Measurements from ENCODE around the gene CSTPP1. TPM values are rescaled to one million over a fixed set of nuclear protein-coding genes. Genes with fewer than 3 reads are reported as not detected.

CSTPP1 gene
- total and polyA plus RNA-seq, 2 of the 4 experiments (the other 2 are of a cell fraction): 22.0 to 35.7 TPM

GRCh38 chr11:47105974-47106373 lies 169.4 kb downstream of the CSTPP1 start:
- POLR2A ChIA-PET (ENCODE audit: unreplicated experiment): no interaction called here
- no peak overlapping the region for H2BK120ac ChIP-seq (ENCODE audit: low read depth, low read length)
- no peak for TF ChIP-seq ELK1 (IDR thresholded peaks at IDR 0.05; ENCODE audit: borderline replicate concordance, low read depth, low read length)
- TF ChIP-seq MAZ (IDR thresholded peaks at IDR 0.05; ENCODE audit: borderline replicate concordance, low read depth, low read length): no peak
- TF ChIP-seq MXI1 (IDR thresholded peaks at IDR 0.05; ENCODE audit: borderline replicate concordance, low read depth, low read length): no peak
- no peak for TF ChIP-seq CEBPB (IDR thresholded peaks at IDR 0.05; ENCODE audit: low read depth, low read length)
- no peak for TF ChIP-seq FOS (IDR thresholded peaks at IDR 0.05; ENCODE audit: low read depth, low read length)
- TF ChIP-seq POLR2A (IDR thresholded peaks at IDR 0.05; ENCODE audit: low read depth, low read length): no peak
- TF ChIP-seq BHLHE40 (IDR thresholded peaks at IDR 0.05; ENCODE audit: low read depth, low read length): no peak
- TF ChIP-seq, protein P1, sequence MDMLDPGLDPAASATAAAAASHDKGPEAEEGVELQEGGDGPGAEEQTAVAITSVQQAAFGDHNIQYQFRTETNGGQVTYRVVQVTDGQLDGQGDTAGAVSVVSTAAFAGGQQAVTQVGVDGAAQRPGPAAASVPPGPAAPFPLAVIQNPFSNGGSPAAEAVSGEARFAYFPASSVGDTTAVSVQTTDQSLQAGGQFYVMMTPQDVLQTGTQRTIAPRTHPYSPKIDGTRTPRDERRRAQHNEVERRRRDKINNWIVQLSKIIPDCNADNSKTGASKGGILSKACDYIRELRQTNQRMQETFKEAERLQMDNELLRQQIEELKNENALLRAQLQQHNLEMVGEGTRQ (IDR thresholded peaks at IDR 0.05; ENCODE audit: low read depth, low read length): no peak
- TF ChIP-seq, protein P2, sequence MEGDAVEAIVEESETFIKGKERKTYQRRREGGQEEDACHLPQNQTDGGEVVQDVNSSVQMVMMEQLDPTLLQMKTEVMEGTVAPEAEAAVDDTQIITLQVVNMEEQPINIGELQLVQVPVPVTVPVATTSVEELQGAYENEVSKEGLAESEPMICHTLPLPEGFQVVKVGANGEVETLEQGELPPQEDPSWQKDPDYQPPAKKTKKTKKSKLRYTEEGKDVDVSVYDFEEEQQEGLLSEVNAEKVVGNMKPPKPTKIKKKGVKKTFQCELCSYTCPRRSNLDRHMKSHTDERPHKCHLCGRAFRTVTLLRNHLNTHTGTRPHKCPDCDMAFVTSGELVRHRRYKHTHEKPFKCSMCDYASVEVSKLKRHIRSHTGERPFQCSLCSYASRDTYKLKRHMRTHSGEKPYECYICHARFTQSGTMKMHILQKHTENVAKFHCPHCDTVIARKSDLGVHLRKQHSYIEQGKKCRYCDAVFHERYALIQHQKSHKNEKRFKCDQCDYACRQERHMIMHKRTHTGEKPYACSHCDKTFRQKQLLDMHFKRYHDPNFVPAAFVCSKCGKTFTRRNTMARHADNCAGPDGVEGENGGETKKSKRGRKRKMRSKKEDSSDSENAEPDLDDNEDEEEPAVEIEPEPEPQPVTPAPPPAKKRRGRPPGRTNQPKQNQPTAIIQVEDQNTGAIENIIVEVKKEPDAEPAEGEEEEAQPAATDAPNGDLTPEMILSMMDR (conservative IDR thresholded peaks at IDR 0.05; ENCODE audit: low read depth, low read length): no peak

More at GRCh38 chr11:47105974-47106373, 169.4 kb downstream of the CSTPP1 start:
- H3K23ac ChIP-seq (ENCODE audit: low read depth, low read length): no peak overlapping the region
- no peak overlapping the region for H3K27ac ChIP-seq (ENCODE audit: insufficient read depth, low read length)
- H3K79me1 ChIP-seq (ENCODE audit: low read depth in 1 of 2, low read length in 2 of 2): 0 out of 4 replicates have a peak, but pooled peaks cover 0 to 8% of the 10 kb centered on the region in 2 experiments
- H3K9ac ChIP-seq (ENCODE audit: low read depth, low read length): no peak overlapping the region
- no peak overlapping the region for H2AK5ac ChIP-seq (ENCODE audit: low read depth, low read length)
- no peak for ATAC-seq (ENCODE audit: low read depth)
- dilution Hi-C loops (cut with HindIII; ENCODE audit: low sequenced_read_pairs, unreplicated experiment): no loop called here
- H4K8ac ChIP-seq (ENCODE audit: low read depth in 2 of 2, low read length in 2 of 2): no peak overlapping the region
- H4K91ac ChIP-seq (ENCODE audit: insufficient read depth, low read depth, low read length): no peak overlapping the region
- H4K5ac ChIP-seq (ENCODE audit: low read depth, low read length): no peak overlapping the region
- no peak overlapping the region for H3K4me2 ChIP-seq (ENCODE audit: low read depth, low read length)
- H3K9me1 ChIP-seq (ENCODE audit: insufficient read depth, low read length): peaks cover 26% of the 10 kb centered on the region
- H3K4ac ChIP-seq (ENCODE audit: low read depth, low read length): no peak overlapping the region
- H3K14ac ChIP-seq (replicated peaks; ENCODE audit: low read depth, low read length): no peak overlapping the region
- no peaks in the 10 kb centered on the region for H4K20me1 ChIP-seq (ENCODE audit: insufficient read depth, low read length)
- DNase-seq: no peak
- H2BK20ac ChIP-seq (ENCODE audit: low read depth, low read length): no peak overlapping the region
- intact Hi-C loops (cut with micrococcal nuclease): no loop called here
- H3K27me3 ChIP-seq (ENCODE audit: control insufficient read depth, insufficient read depth, low read length): no peaks in the 10 kb centered on the region
- H3K18ac ChIP-seq (ENCODE audit: low read depth, low read length): no peak overlapping the region
- H3K9me3 ChIP-seq (ENCODE audit: control insufficient read depth, insufficient read depth, low read length): no peaks in the 10 kb centered on the region
- WGBS, 2 experiments (ENCODE audit: extremely low coverage in 2 of 2, insufficient read length in 1 of 2): no CpG with 5 or more reads among the region's 3 CpGs
- no peak overlapping the region for H2BK5ac ChIP-seq (ENCODE audit: low read depth, low read length, poor library complexity, severe bottlenecking)
- no peak overlapping the region for H2AK9ac ChIP-seq (replicated peaks; ENCODE audit: low read depth, low read length, poor library complexity)
- no peak overlapping the region for H2AFZ ChIP-seq (replicated peaks; ENCODE audit: low read length, poor library complexity)
- H2BK15ac ChIP-seq (ENCODE audit: low read depth, low read length): no peak overlapping the region
- no peaks in the 10 kb centered on the region for H3K36me3 ChIP-seq (ENCODE audit: control insufficient read depth, insufficient read depth, low read length)
- no TSS peak for BruUV-seq (replicated peaks)
- H3K4me3 ChIP-seq (ENCODE audit: insufficient read depth, low read depth, low read length): no peak overlapping the region
- CTCF ChIA-PET: interaction anchor here (0.9 kb wide), 1 partner anchor 15 kb away, joined by 3 read pairs; no protein-coding TSS in a partner anchor
- H3K56ac ChIP-seq (ENCODE audit: extremely low read depth, insufficient read depth, low read length): no peak overlapping the region
- in situ Hi-C loops (cut with MboI; ENCODE audit: low sequenced_read_pairs): no loop called here
- H3K4me1 ChIP-seq (ENCODE audit: control insufficient read depth, insufficient read depth, low read length): peaks cover 17% of the 10 kb centered on the region
